Endodermal cell (in vitro differentiated cells): ENCODE measurements around the gene NXF1. TPM values are rescaled to one million over a fixed set of nuclear protein-coding genes. Genes with fewer than 3 reads are reported as not detected.

Experiments used
- DNase-seq: peaks from one replicate; pipeline ENCODE4 v3.0.0-alpha.2; 2017
- H3K27ac ChIP-seq: 2 replicates; pipeline ENCODE4 v1.5.1; 2013; ENCODE audit warnings: mild to moderate bottlenecking, low read depth, low read length, moderate library complexity
- H3K27me3 ChIP-seq: 2 replicates; pipeline ENCODE4 v1.6.1; 2013; ENCODE audit warnings: mild to moderate bottlenecking, low read length, moderate library complexity; ENCODE audit not compliant: insufficient read depth, control insufficient read depth, poor library complexity, severe bottlenecking
- H3K36me3 ChIP-seq: 2 replicates; pipeline ENCODE4 v1.7.0; 2013; ENCODE audit warnings: mild to moderate bottlenecking, low read length, moderate library complexity; ENCODE audit not compliant: control insufficient read depth, insufficient read depth
- H3K4me1 ChIP-seq: one replicate; pipeline ENCODE4 v1.7.0; 2013; ENCODE audit warnings: low read length; ENCODE audit not compliant: control insufficient read depth, insufficient read depth
- H3K4me3 ChIP-seq: 2 replicates; pipeline ENCODE4 v1.5.1; 2013; ENCODE audit warnings: mild to moderate bottlenecking, low read length, moderate library complexity
- H3K9ac ChIP-seq: 2 replicates; pipeline ENCODE4 v1.6.1; 2013; ENCODE audit warnings: mild to moderate bottlenecking, low read length, moderate library complexity; ENCODE audit not compliant: poor library complexity, severe bottlenecking; ENCODE audit errors: extremely low read depth
- H3K9me3 ChIP-seq: 2 replicates; pipeline ENCODE4 v1.6.1; 2013; ENCODE audit warnings: mild to moderate bottlenecking, low read length, moderate library complexity; ENCODE audit not compliant: control insufficient read depth
- H3K27ac Mint-ChIP-seq: 2 replicates; pipeline ENCODE4 v1.8.0; 2020; ENCODE audit warnings: mixed read lengths
- H3K27me3 Mint-ChIP-seq: 2 replicates; pipeline ENCODE4 v1.8.0; 2021; ENCODE audit warnings: mild to moderate bottlenecking, mixed read lengths; ENCODE audit not compliant: insufficient read depth
- H3K36me3 Mint-ChIP-seq: 2 replicates; pipeline ENCODE4 v1.8.0; 2020; ENCODE audit warnings: low read depth, mixed read lengths
- H3K4me1 Mint-ChIP-seq: 2 replicates; pipeline ENCODE4 v1.8.0; 2020; ENCODE audit warnings: mixed read lengths
- H3K4me3 Mint-ChIP-seq: 2 replicates; pipeline ENCODE4 v1.8.0; 2020; ENCODE audit warnings: mild to moderate bottlenecking, moderate library complexity, mixed read lengths
- H3K9me3 Mint-ChIP-seq: 2 replicates; pipeline ENCODE4 v1.8.0; 2020; ENCODE audit warnings: mild to moderate bottlenecking, mixed read lengths
- WGBS, 2 experiments: methylation state at CpG; one replicate each; pipeline versions ENCODE4 v1.1.5 to v1.1.7; 2013; ENCODE audit warnings: missing lambda C conversion rate in 2 of 2, mixed read lengths in 1 of 2; ENCODE audit not compliant: insufficient coverage in 1 of 2, insufficient read length in 1 of 2; 5-methylcytosine and 5-hydroxymethylcytosine counted together
- total RNA-seq, 2 donors: library from RNA; stranded (reverse); fragmentation: NEBNext Ultra II Directional in 1 of 2; extraction: Animal tissue kit (Norgen Biotek cat#: 25700) in 1 of 2; gene quantifications; 2 replicates in 1 of 2; 3 replicates in 1 of 2; pipeline ENCODE4 v1.2.1, GENCODE V29; 2021
- TF ChIP-seq, protein P1 (sequence below): fragments of 200-600 bp; sonication (generic); conservative IDR thresholded peaks from 2 replicates; pipeline ENCODE4 v1.5.0; 2021; ENCODE audit warnings: antibody characterized with exemption, mild to moderate bottlenecking

NXF1 gene
- total RNA-seq, 2 donors from 2014 or later: 45.8 to 61.4 TPM

DNA sequence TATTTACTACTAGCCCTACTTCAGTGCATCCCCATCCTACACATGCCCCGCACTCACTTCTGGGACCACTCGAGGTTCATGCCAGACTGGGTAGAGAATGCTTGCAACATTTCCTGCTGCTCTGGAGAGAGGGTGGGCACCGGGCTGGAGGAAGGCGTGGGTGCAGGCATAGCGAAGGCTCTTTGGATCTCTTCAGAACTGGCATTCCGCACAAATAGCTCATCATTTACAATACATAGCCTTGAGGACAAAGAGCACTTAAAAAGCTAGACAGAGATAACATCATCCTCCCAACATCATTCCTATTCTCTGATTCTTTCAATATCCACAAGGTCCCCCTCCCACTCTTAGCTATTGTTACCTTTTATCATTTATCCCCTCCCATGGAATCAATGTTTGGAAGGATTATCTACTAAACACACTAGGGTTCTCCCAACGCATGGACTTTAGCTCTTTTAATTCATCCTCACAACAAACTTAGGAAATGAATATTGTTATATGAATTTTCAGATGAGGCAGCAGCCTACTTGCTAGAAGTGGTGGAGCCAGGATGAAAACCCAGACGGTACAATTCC lies 11.0 kb downstream of the NXF1 start:
- H3K9me3 Mint-ChIP-seq: no peaks in the 10 kb centered on the region
- H3K36me3 ChIP-seq: peaks cover 82% of the 10 kb centered on the region
- H3K4me3 Mint-ChIP-seq: no peak overlapping the region
- no peak overlapping the region for H3K27ac ChIP-seq
- no peak overlapping the region for H3K9ac ChIP-seq
- DNase-seq: no peak
- H3K4me1 ChIP-seq: no peaks in the 10 kb centered on the region
- H3K4me1 Mint-ChIP-seq: peaks cover 15% of the 10 kb centered on the region
- no peaks in the 10 kb centered on the region for H3K27me3 Mint-ChIP-seq
- whole genome bisulfite sequencing, 2 experiments: 92 to 94% methylated on average over 6 to 7 of the region's 8 CpGs
- no peaks in the 10 kb centered on the region for H3K27me3 ChIP-seq
- no peaks in the 10 kb centered on the region for H3K9me3 ChIP-seq
- H3K4me3 ChIP-seq: no peak overlapping the region
- TF ChIP-seq, protein P1, sequence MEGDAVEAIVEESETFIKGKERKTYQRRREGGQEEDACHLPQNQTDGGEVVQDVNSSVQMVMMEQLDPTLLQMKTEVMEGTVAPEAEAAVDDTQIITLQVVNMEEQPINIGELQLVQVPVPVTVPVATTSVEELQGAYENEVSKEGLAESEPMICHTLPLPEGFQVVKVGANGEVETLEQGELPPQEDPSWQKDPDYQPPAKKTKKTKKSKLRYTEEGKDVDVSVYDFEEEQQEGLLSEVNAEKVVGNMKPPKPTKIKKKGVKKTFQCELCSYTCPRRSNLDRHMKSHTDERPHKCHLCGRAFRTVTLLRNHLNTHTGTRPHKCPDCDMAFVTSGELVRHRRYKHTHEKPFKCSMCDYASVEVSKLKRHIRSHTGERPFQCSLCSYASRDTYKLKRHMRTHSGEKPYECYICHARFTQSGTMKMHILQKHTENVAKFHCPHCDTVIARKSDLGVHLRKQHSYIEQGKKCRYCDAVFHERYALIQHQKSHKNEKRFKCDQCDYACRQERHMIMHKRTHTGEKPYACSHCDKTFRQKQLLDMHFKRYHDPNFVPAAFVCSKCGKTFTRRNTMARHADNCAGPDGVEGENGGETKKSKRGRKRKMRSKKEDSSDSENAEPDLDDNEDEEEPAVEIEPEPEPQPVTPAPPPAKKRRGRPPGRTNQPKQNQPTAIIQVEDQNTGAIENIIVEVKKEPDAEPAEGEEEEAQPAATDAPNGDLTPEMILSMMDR: no peak
- no peak overlapping the region for H3K27ac Mint-ChIP-seq
- H3K36me3 Mint-ChIP-seq: peaks cover 68% of the 10 kb centered on the region

DNA sequence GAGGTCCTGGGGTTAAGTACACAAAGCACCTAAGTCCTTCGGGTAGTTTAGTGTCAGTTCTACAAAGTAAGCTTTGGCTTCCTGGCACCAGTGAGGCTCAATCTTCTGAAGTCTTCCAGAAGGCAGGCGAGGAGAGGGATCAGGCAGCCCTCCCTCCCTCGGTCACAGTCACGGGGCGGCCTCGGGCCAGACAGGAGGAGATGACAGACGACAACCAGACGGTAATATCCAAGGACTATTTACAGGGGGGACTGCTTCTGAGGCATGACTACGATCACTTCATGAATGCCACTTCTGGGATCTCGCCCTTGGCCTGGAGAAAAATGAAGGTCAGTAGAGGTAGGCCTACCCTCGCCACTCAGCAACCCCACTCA lies 13.1 kb downstream of the NXF1 start:
- H3K9ac ChIP-seq: no peak overlapping the region

DNA sequence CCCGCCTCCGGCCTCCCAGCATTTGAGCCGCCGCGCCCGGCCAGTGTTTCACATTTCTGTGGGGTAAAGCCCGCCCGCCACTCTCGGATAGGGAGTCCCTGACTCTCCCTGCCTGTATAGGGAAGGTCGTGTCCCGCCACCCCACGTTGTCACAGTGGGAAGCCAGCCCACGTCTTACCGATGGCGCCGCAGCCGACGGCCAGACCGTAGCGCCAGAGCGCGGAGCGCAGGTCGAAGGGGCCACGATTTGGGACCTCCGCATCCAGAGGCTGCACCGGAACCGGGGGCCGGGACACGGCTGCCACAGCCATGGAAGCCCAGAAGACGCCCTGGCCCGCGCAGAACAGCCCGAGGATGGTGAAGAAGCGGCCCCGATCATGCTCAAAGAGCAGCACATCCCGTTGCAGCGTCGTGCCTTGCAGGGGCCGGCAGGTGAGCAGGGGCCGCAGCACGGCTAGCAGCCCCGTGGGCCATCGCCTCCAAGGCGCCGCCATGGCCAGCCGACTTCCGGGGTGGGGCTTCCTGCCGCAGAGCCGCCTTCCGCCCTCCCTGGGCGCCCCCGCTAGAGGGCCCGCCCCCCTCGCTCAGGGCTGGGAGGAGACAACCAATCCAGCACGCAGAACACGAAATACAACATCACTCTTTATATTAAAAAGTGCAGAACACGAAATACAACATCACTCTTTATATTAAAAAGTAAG lies 13.6 kb downstream of the NXF1 start, which contains the start of gene TMEM223:
Gene TMEM223 (minus strand): TSS at position 506 of the 701 bp plus-strand sequence. CDS start 12 bp downstream, at position 494.
- Histone ChIP-seq H3K36me3 (peaks cover 57% of the 10 kb centered on the region), H3K9ac (peak within 1 kb of the TSS; percentile 87), H3K4me3 (peak within 1 kb of the TSS; percentile 89), H3K4me1 (no peaks in the 10 kb centered on the region), H3K27ac (peak within 1 kb of the TSS; percentile 52), H3K27me3 (no peaks in the 10 kb centered on the region), H3K9me3 (no peaks in the 10 kb centered on the region)
- H3K4me1 Mint-ChIP-seq: peaks cover 15% of the 10 kb centered on the region
- H3K36me3 Mint-ChIP-seq: peaks cover 51% of the 10 kb centered on the region
- H3K27me3 Mint-ChIP-seq: no peaks in the 10 kb centered on the region
- peak within 1 kb of the TSS; percentile 92 for H3K4me3 Mint-ChIP-seq
- 0 to 1% methylated on average over 36 to 58 of the region's 58 CpGs for WGBS, 2 experiments
- peak; percentile 94 for DNase-seq
- H3K27ac Mint-ChIP-seq: peak within 1 kb of the TSS; percentile 93
- TF ChIP-seq, protein P1: no peak
- H3K9me3 Mint-ChIP-seq: no peaks in the 10 kb centered on the region

More for the DNA sequence above, 13.1 kb downstream of the NXF1 start:
- Mint-ChIP-seq H3K4me3 (peak overlapping the region; percentile 92), H3K4me1 (peaks cover 15% of the 10 kb centered on the region), H3K27me3 (no peaks in the 10 kb centered on the region), H3K9me3 (no peaks in the 10 kb centered on the region), H3K27ac (peak overlapping the region; percentile 89), H3K36me3 (peaks cover 57% of the 10 kb centered on the region)
- DNase-seq: peak; percentile 67
- Histone ChIP-seq H3K9me3 (no peaks in the 10 kb centered on the region), H3K27ac (peak overlapping the region; percentile 42), H3K27me3 (no peaks in the 10 kb centered on the region), H3K36me3 (peaks cover 62% of the 10 kb centered on the region), H3K4me3 (peak overlapping the region; percentile 89), H3K4me1 (no peaks in the 10 kb centered on the region)
- WGBS, 2 experiments: 55 to 76% methylated on average over 4 to 11 of the region's 11 CpGs
- TF ChIP-seq, protein P1: no peak
